HT-29 (cell line): ENCODE measurements around the gene VAPB. TPM values are rescaled to one million over a fixed set of nuclear protein-coding genes. Genes with fewer than 3 reads are reported as not detected.
"Not testable (repeated sequence)": the region's sequence is repeated elsewhere in the genome, so short reads cannot be mapped to it uniquely, and the experiment has no call there.

ENCODE experiments used
- DNase-seq: peaks from one replicate; pipeline ENCODE4 v3.0.0-alpha.2; 2015; ENCODE audit warnings: low spot score
- total RNA-seq: library from RNA; depleted of rRNA; stranded (reverse); fragments of >200 nt; shearing (Covaris generic); gene quantifications from 2 replicates; pipeline ENCODE4 v1.2.3, GENCODE V29; 2014

VAPB gene
- total RNA-seq, 1 experiment from 2014 or later = 16.2 TPM

DNA sequence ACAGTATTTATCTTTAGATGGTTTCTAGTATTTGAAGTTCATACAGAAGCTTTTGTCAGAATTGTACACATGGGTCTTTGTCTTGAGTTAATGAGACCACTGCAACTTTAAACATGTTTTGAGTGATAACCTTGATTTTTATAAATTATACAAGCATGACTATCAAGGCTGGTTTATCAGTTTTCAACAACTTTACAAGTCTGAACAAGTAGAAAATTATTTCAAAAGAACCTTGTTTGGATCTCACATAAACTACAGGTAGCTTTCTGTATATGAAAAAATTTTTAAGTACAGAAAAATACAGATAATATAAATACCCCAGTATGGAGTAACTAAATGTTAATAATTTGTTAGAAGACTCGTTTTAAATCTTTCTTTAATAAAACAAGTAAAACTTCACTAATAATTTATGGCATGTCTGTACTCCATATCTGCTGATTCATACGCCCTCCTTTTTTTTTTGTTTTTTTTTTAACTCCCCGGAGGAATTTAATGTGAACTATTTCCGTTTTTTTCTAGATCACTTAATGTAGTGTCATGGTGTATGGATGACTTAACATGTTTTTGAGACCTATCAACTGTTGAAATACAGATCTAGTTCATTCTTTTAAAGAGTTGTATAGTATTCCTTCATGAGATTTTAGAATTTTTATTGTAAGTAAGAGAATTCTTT is 18.3 kb downstream of the VAPB start:
- no peak for DNase-seq

DNA sequence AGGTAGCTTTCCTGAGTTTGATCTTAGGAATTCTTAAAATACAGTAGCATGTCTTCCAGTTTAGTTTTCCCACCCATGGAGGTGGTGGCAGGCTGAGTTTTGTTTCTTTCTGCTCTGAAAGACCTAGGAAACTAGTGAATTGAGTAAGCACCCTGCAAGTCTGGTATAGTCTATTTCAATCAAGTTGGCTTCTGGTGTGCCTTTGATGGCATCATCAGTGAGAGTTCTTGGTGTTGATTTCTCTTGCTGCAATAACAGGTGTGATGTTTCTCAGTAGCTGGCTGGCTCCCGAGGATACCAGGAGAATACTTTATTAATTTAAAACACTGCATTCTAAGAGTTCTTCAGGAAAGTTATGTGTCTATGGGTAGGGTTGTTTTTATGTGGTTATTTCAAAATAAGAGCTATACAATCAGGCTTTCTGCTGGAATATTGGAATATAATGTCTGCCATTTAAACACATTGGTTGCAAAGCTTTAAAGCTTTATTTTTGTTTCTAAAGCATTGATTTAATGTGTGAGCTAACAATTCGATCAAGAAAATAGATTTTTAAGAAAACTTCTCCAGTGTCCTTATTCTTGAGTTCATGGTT is 19.0 kb downstream of the VAPB start:
- no peak for DNase-seq

DNA sequence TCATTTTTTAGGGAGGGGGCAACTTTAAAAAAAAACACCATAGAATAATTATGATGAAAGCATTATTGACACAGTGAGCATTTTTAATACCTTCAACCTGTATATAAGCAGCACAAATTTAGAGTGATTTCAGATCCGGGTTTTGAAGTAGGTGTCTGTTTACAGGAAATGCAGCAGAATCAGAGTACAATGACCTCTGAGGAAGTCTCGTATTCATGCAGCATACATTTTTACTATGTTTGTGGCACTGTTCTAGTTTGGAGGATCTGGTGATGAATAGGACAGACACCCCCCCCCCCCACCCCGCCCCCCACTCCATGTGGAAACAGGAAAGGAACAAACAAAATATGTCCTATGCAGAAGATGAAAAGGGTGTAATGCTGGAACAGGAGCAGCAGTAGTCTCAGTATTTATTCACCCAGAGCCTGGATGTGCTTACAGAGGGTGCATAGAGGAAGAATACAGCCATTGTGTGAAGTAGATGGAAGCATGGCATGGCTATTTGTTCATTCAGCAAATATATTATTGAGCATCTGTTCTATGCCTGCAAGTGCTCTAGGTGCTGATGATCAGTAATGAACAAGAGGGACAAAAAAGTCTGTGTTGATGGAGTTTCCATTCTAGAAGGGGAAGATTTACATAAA is 19.7 kb downstream of the VAPB start:
- DNase-seq = no peak

DNA sequence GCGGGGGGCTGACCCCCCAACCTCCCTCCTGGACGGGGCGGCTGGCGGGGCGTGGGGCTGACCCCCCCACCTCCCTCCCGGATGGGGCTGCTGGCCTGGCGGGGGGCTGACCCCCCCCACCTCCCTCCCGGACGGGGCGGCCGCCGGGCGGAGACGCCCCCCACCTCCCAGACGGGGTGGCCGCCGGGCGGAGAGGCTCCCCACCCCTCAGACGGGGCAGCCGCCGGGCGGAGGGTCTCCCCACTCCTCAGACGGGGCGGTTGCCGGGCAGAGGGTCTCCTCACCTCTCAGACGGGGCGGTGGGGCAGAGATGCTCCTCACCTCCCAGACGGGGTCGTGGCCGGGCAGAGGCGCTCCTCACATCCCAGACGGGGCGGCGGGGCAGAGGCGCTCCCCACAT is 25.2 kb downstream of the VAPB start:
- DNase-seq = not testable (repeated sequence)

DNA sequence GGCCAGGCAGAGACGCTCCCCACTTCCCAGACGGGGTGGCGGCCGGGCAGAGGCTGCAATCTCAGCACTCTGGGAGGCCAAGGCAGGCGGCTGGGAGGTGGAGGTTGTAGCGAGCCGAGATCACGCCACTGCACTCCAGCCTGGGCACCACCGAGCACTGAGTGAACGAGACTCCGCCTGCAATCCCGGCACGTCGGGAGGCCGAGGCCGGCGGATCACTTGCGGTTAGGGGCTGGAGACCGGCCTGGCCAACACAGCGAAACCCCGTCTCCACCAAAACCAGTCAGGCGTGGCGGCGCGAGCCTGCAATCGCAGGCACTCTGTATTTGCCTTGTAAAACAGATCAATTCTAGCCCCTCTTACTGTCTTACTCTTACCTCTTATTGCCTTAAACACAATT is 25.8 kb downstream of the VAPB start:
- DNase-seq = not testable (repeated sequence)

DNA sequence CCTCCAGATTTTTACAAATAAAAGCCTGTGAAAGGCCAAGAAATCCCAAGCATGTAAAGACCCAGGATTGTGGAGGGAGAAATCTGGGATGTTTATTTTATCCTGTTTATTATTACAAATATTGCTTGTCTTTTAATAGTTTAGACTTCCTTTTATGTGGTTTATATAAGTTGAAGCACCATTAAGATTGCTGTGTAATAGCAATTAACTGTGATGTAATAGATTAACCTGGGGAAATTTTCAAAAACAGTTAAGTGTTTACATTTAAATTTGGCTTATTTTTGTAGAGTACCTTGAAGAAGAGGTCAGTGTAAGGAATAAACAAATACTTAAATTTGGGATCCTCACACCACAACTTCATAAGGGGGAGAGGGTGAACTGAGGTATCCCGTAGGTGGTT is 27.0 kb downstream of the VAPB start:
- no peak for DNase-seq

DNA sequence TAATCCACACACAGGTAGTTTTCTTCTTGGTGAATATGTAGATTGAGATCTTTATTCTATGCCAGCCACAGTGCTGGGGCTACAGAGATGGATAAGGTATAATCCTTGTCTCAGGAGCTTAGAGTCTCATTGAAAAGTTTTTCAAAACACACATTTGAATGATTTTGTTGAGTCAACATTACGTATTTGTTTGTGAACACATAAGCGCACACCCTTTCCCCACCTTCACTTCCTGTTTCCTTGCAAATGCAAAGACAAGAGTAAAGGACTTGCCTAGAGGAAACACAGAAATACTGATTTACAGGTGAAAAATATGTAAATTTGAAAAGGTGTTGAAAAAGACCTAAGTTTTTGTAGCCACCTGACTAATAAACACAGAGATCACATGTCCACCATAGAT is 27.8 kb downstream of the VAPB start:
- DNase-seq = no peak

DNA sequence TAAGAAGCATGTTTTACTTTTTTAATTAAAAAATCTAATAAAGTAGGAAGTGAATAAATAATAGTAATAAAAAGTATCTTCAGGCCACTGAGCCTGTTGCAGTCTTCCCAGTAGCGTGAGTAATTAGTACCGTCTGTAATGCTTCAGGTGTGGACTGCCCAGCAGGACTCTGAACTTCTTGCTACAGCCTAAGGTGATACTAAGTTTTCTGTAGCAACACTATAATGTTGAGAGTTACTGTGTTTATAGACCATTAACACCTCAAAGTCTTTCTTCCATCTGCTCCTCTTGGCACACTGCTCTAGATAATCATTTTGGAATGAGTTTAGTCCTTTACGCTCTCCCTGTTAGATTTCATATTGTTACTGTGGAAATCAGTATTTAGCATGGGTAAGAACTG is 28.4 kb downstream of the VAPB start:
- no peak for DNase-seq

DNA sequence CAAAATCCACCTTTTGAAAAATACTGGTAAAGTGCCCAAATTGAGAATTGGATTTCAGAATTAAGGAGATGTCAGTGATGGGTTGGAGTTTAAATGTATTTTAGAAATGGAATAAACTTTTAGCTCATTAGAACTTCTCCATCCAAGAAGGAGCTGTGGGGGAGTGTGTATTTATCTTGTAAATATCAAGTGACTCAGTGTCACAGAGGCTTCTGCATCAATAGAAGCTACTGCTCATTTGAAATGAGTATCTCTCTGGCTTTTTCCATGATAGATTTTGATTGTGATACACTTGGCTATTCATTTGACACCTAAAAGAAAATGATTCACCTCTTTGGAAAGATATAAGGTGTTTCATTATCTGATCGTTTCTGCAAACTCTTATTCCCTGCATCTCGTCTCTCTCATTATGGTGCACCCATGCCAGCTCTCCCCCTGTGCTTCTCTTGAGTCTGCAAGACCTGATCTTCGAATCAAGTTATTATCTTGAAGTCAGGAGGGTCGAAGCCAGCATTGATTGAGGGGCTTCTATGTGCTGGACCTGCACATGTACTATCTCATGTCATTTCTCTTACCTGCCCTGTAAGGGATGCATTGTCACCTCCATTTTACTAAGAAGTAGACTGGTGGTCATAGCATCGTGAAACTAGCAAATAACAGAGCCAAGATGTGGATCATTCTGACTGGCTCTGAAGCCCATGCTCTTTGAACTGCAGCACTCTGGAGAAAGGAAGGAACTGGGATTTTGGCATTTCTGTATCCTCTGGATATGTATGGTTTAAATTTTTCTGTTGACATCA is 30.1 kb downstream of the VAPB start:
- DNase-seq = no peak

DNA sequence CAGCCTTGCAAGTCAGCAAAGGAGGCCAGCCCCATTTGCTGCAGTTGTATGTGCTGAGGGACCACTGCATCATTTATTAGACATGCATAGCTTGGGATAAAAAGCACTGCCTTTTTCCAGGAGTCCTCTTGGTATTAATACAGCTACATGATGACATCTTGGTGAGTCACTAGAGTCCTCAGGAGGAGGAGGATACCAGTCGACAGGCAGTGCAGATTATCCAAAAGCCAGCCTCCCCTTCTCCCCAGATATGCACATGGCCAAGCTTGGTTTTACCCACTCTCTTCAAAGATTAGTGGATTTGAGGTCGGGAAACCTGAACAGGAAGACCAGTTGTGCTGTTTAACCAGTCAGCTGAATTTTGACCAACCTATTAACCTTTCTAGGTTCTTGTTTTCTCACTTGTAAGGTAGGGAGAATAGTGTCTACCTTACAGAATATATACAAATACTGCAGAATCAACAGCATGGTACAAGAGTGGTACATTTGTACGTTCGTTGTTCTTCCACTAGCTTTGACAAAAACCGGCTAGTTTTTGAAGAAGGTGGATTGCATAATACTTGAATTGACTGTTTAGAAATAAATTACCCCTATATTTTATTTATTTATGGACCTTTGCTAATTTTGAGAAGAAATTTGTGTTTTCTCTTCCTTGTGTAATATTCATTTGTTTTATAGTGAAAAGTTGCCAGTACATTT is 31.9 kb downstream of the VAPB start:
- DNase-seq = no peak

DNA sequence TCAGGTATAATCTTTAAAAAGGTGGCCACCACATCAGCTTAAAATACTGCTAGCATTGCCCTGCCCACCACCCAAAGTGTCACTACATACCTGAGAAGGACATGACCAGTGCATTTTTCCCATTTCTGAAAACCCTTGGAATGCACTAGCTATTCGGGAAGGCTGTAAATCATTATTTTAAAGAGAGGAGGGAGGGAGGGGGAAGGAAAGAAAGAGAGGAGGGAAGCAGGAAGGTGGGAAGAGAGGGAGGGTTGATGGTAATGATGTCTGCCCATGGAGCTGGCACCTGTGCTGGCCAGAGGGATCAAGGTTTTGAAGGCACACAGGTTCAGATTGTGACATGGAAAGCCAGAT is 32.4 kb downstream of the VAPB start:
- DNase-seq = no peak

DNA sequence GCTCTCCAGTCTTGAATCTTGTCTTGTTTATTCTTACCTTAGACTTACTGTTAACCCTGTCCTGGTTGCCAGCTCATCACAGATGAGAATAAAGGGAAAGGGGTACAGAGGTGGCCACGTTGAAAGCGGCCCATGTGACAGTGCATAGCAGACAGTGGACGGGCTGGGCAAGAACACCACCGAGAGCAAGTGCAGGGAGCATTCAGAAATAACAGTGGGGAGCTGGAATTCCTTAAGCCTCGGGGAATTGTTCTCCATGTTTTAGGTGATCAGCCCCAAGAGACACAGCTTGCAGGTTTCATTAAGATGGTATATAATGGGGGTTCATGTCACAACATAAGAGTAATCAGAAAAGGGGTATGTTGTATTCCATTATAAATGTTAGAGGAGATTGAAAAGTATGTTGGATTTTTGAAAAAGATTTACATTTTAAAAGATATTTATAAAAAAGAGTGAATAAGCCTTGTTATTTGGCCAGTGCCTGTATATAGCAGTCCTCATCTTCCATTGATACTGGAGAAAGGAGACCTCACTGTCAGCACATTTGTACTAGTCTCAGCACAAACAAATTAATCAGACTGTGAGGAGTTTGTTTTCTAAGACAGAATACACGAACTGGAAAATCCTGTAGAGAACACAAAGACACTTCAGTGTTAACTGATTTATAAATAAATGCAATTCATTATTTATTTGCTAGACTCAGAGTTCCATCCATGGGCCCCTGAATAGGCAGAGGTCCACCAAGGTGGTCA is 35.4 kb downstream of the VAPB start:
- no peak for DNase-seq

DNA sequence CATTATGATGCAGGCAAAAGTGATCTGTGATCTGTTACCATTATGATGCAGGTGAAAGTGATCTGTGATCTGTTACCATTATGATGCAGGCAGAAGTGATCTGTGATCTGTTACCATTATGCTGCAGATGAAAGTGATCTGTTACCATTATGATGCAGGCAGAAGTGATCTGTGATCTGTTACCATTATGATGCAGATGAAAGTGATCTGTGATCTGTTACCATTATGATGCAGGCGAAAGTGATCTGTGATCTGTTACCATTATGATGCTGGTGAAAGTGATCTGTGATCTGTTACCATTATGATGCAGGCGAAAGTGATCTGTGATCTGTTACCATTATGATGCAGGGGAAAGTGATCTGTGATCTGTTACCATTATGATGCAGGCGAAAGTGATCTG is 38.5 kb downstream of the VAPB start:
- not testable (repeated sequence) for DNase-seq

DNA sequence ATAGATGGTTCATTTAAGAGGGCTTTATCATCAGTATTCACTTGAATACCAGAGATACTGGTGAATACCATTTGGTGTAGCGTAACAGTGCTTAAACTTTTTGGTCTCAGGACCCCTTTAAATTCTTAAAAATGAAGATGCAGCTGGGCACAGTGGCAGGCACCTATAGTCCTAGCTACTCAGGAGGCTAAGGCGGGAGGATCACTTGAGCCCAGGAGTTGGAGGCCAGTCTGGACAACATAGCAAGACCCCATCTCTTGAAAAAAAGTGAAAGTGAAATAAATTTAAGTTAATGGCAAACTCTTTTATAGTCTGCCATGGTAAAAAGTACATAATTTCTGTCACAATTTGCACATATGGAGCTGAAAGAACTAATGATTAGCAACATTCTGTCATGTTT is 39.3 kb downstream of the VAPB start:
- no peak for DNase-seq

DNA sequence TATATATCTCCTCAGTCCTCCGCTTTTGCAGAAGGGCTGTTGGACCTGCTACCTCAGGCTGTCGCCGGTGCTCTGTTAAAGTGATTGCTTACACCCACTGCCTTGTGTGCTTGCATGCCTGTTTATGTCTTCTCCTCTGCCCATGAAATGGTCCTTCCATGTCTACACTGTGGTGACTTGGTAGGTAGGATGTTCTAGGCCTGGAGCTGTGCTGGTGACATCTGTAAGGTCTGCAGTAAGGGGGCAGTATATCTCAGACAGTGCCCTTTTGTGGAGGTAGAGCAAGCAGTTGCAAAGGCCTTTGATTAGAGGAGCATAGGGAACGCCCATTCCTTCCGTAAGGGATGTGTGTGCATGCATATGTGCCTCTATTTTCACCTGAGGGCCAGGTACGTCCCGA is 40.3 kb downstream of the VAPB start:
- DNase-seq = no peak

DNA sequence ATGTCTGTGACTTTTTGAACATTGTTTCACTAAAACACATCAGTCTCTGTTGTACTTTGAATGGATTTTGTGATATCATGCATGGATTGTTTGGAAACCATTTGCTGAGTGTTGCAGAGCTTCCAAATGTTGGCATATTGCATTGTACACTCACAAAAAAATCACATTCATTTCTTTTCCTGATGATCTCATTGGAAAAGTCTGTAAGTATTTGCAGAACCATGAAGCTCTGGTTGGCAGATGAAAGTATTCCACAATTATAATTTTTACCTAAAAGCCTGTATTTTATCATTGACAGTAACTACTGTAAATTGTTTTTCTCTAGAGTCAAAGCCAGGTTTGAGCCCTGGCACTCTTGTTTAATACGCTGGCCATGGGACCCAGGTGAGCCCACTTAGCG is 42.1 kb downstream of the VAPB start:
- DNase-seq = no peak

DNA sequence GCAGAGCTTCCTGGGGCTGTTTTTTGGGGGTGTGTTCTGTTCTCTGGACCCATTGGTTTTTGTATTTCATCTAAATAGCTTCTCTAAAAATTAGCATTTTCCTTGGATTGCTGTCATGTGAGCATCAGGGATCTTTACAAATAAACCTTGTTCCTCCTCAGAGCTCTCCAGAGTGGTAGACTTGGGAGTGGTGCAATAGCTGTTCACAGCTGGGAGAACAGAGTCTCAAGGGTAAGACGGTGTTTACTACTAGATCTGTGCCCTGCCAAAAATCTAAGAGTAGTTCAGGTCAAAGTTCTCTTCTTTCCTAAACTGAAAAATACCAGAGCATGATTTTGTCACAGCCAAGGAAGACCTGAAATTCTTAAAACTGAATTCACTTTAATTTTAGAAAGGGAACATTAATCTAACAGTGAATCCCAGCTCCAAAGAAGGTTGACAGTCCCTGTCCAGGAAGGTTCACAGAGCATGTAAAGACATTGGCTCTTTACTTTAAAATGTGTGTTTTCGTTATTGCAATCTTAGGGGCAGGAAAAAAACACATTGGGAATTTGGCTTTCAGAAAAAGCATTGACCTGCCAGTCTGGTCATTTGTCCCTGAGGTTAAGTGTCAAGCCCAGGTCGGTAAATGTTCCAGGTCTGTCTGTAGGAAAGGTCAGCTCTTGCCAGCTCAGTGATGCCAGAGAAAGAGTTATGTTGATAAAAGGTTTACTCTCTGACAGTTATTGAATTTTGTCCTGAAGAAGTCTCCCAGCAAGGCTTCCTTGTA is 43.3 kb downstream of the VAPB start:
- no peak for DNase-seq

DNA sequence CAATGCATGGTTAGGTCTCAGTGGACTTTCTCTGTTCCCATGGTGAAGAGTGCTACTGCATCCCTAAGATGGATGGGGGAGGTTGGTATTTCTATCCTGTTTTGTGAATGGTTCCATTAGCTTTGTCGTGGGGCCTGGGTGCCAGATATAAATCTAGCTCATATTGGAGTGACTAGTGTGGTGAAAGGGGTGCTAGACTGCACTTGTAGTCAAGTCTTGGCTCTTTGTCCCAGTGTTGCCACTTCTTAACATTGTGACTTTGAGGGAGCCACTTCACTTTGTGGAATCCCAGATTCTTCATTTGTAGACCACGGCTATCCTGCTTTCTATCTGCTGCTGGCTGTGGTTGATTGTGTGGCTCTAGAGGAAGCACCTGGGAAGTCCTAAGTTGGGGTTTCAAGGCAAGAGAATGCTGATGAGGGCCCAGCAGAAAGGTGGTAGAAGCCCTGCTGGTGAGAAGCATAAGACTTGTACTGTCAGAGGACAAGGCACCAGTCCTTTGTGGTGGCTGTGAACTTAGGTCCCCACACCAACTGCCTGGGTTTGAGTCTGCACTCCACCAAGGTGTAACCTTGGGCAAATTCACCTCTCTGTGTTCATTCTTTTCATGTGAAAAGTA is 44.1 kb downstream of the VAPB start:
- no peak for DNase-seq

DNA sequence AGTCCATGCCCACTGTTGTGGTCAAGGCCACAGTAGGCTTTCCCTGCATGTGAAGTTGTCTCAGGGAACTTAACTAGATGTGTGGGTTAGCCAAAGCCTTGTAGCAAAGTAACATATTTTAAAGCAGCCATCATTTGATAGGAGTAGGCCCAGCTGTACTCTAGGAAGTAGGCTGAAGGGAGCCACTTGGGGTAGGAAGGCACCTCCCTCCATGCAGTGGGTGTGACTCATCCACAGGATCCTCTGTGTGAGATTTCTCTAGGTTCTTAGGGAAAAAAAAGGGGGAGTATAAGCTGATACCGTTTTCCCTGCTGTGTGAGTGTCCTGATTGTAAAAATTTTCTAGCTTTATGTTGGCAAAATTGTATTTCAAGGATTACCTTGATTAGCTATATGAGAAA is 44.7 kb downstream of the VAPB start:
- DNase-seq = no peak

DNA sequence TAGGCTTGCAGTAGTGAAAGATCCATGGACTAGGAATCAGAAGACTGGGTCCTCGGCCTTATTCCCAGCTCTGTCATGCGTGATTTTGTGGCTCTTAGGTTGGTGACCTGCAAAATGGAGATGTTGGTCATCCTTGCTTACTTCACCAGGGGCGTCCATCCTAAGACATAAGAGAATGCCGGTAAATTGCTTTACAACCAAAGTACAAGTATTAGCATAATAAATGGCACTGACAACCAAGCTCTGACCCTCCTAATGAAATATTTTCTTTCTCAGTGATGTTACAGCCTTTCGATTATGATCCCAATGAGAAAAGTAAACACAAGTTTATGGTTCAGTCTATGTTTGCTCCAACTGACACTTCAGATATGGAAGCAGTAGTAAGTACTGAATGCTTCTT is 45.3 kb downstream of the VAPB start:
- DNase-seq = no peak
